ENCODE measurements around the gene TGFBR2. TPM values are rescaled to one million over a fixed set of nuclear protein-coding genes. Genes with fewer than 3 reads are reported as not detected.

Gene TGFBR2
- polyA plus RNA-seq, 3 donors = 46.6 to 60.3 (median 57.0) TPM

DNA sequence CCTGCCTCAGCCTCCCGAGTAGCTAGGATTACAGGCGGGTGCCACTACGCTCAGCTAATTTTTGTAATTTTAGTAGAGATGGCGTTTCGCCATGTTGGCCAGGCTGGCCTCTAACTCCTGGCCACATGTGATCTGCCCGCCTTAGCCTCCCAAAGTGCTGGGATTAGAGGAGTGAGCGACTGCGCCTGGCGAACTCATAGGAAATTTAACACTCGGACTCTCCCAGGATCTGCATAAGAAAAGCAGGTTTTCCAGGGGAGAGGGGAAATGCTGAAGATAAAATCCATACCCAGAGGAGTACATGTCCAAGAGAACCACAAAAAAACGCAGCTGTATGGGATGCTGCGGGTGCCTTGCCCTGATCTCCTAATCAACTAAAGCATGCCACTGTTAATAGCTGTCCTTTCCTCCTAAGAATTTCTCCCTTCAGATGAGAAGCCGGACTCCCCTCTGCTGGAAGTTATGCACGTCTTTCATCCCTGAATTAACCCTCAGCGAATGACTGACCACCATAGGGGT is 25.3 kb upstream of the TGFBR2 start:
- H4K20me1 ChIP-seq (ENCODE audit: insufficient read depth, low read length) = no peaks in the 10 kb centered on the region
- no peak overlapping the region for H3K9ac ChIP-seq (ENCODE audit: insufficient read depth, low read length, poor library complexity, severe bottlenecking)

DNA sequence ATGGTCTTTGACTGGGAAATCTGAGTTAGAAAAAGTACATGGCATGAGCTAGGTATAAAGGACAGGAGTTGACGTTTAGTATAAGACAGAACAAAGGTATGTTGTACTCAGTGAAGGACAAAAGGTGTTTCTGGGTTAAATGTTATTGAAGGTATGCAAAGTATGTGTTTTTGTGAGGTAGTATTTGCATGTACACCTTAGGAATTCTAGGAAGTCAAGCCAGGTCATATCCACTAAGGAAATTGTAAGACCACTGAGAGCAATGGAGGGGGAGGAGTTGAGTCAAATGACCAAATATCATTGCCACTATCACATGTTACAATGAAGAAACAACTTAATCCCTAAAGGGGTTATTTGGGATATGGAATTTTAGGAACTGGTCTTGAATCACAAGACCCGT is 24.4 kb upstream of the TGFBR2 start:
- peaks cover 0 to 3% (median 2%) of the 10 kb centered on the region in 3 donors for H3K27me3 Mint-ChIP-seq (ENCODE audit: low read depth in 3 of 3)
- no peak overlapping the region for H3K9ac ChIP-seq (ENCODE audit: insufficient read depth, low read length, poor library complexity, severe bottlenecking)
- peaks cover 0 to 3% (median 0%) of the 10 kb centered on the region in 7 donors for H3K9me3 Mint-ChIP-seq
- no peaks in the 10 kb centered on the region for H3K9me3 ChIP-seq (replicated peaks in 1 of 2; ENCODE audit: control insufficient read depth in 1 of 2, insufficient read depth in 1 of 2, low read length in 2 of 2)
- H3K4me3 Mint-ChIP-seq = no peak overlapping the region
- DNase-seq = no peak
- no peaks in the 10 kb centered on the region for H3K36me3 ChIP-seq (replicated peaks in 1 of 2; ENCODE audit: control insufficient read depth in 1 of 2, insufficient read depth in 2 of 2, low read length in 2 of 2)
- no peaks in the 10 kb centered on the region for H3K79me2 ChIP-seq (ENCODE audit: insufficient read depth, low read length)
- no peak overlapping the region for H3K27ac ChIP-seq (ENCODE audit: low read depth in 1 of 2, low read length in 2 of 2)
- intact Hi-C loops (cut with micrococcal nuclease) = no loop called here
- H3K4me2 ChIP-seq (replicated peaks; ENCODE audit: extremely low read depth, low read length, poor library complexity, severe bottlenecking) = no peak overlapping the region
- no peaks in the 10 kb centered on the region for H4K20me1 ChIP-seq (ENCODE audit: insufficient read depth, low read length)
- H3K4me3 ChIP-seq (replicated peaks in 1 of 3; ENCODE audit: low read depth in 2 of 3, low read length in 3 of 3) = no peak overlapping the region
- H3K4me1 Mint-ChIP-seq = peaks cover 35% of the 10 kb centered on the region
- H3K27me3 ChIP-seq (ENCODE audit: control insufficient read depth in 2 of 2, insufficient read depth in 2 of 2, low read length in 2 of 2) = no peaks in the 10 kb centered on the region
- WGBS (ENCODE audit: insufficient coverage) = 91% methylated on average over 1 of the region's 2 CpGs
- H3K36me3 Mint-ChIP-seq = peaks cover 0 to 2% of the 10 kb centered on the region in 2 donors
- H3K4me1 ChIP-seq (ENCODE audit: control insufficient read depth in 1 of 2, insufficient read depth in 2 of 2, low read length in 2 of 2) = peaks cover 23 to 36% of the 10 kb centered on the region in 2 donors
- TF ChIP-seq, protein P1, sequence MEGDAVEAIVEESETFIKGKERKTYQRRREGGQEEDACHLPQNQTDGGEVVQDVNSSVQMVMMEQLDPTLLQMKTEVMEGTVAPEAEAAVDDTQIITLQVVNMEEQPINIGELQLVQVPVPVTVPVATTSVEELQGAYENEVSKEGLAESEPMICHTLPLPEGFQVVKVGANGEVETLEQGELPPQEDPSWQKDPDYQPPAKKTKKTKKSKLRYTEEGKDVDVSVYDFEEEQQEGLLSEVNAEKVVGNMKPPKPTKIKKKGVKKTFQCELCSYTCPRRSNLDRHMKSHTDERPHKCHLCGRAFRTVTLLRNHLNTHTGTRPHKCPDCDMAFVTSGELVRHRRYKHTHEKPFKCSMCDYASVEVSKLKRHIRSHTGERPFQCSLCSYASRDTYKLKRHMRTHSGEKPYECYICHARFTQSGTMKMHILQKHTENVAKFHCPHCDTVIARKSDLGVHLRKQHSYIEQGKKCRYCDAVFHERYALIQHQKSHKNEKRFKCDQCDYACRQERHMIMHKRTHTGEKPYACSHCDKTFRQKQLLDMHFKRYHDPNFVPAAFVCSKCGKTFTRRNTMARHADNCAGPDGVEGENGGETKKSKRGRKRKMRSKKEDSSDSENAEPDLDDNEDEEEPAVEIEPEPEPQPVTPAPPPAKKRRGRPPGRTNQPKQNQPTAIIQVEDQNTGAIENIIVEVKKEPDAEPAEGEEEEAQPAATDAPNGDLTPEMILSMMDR (IDR thresholded peaks at IDR 0.05) = no peak
- no peak overlapping the region for H3K27ac Mint-ChIP-seq
- no peak overlapping the region for H2AFZ ChIP-seq (ENCODE audit: insufficient read depth, low read depth, low read length, poor library complexity, severe bottlenecking)

More for the DNA sequence above, 25.3 kb upstream of the TGFBR2 start:
- H3K4me1 ChIP-seq (ENCODE audit: control insufficient read depth in 1 of 2, insufficient read depth in 2 of 2, low read length in 2 of 2) = peaks cover 23 to 28% of the 10 kb centered on the region in 2 donors
- WGBS (ENCODE audit: insufficient coverage) = 93% methylated on average over 8 of the region's 15 CpGs
- no peak overlapping the region for H3K27ac ChIP-seq (ENCODE audit: low read depth in 1 of 2, low read length in 2 of 2)
- TF ChIP-seq, protein P1 (IDR thresholded peaks at IDR 0.05) = no peak
- no peaks in the 10 kb centered on the region for H3K79me2 ChIP-seq (ENCODE audit: insufficient read depth, low read length)
- Mint-ChIP-seq H3K4me3 (no peak overlapping the region), H3K27me3 (ENCODE audit: low read depth in 3 of 3) (peaks cover 0 to 2% (median 2%) of the 10 kb centered on the region in 3 donors), H3K36me3 (peaks cover 0 to 2% of the 10 kb centered on the region in 2 donors), H3K4me1 (peaks cover 31% of the 10 kb centered on the region), H3K27ac (peak overlapping the region in 1 of 7 donors; percentile 17), H3K9me3 (peaks cover 0 to 3% (median 0%) of the 10 kb centered on the region in 7 donors)
- intact Hi-C loops (cut with micrococcal nuclease) = no loop called here
- H3K4me2 ChIP-seq (replicated peaks; ENCODE audit: extremely low read depth, low read length, poor library complexity, severe bottlenecking) = no peak overlapping the region
- no peaks in the 10 kb centered on the region for H3K36me3 ChIP-seq (replicated peaks in 1 of 2; ENCODE audit: control insufficient read depth in 1 of 2, insufficient read depth in 2 of 2, low read length in 2 of 2)
- H3K9me3 ChIP-seq (replicated peaks in 1 of 2; ENCODE audit: control insufficient read depth in 1 of 2, insufficient read depth in 1 of 2, low read length in 2 of 2) = no peaks in the 10 kb centered on the region
- H3K27me3 ChIP-seq (ENCODE audit: control insufficient read depth in 2 of 2, insufficient read depth in 2 of 2, low read length in 2 of 2) = no peaks in the 10 kb centered on the region
- no peak for DNase-seq
- no peak overlapping the region for H2AFZ ChIP-seq (ENCODE audit: insufficient read depth, low read depth, low read length, poor library complexity, severe bottlenecking)
- H3K4me3 ChIP-seq (replicated peaks in 1 of 3; ENCODE audit: low read depth in 2 of 3, low read length in 3 of 3) = no peak overlapping the region

Measured in CD14-positive monocyte (primary cell).